ENCODE data around the gene GTPBP4.

GTPBP4 gene

GRCh38 chr10:1068380-1069361, 80.4 kb downstream of the GTPBP4 start:
- Histone ChIP-seq H3K4me1 (peaks cover 5% of the 10 kb centered on the region), H3K4me3 (no peak overlapping the region), H3K27me3 (ENCODE audit: low read depth) (no peaks in the 10 kb centered on the region), H3K9me3 (no peaks in the 10 kb centered on the region), H3K36me3 (replicated peaks) (peaks cover 11% of the 10 kb centered on the region)
- in situ Hi-C loops (cut with MboI; ENCODE audit: low sequenced_read_pairs): no loop called here
- DNase-seq (ENCODE audit: low spot score in 2 of 2): no peak

All from HAP-1 (cell line).